ENCODE results near the gene STRADB. TPM values are rescaled to one million over a fixed set of nuclear protein-coding genes. Genes with fewer than 3 reads are reported as not detected.

STRADB gene
- total and polyA plus RNA-seq, 7 donors, result 14.7 to 142 (median 23.0) TPM

- DNase-seq, result no peak
- H3K9me3 ChIP-seq, result no peaks in the 10 kb centered on the region
- TF ChIP-seq CTCF (IDR thresholded peaks at IDR 0.05) (no peak), EP300 (IDR thresholded peaks at IDR 0.05) (no peak), POLR2AphosphoS5 (IDR thresholded peaks at IDR 0.05) (no peak), POLR2A (IDR thresholded peaks at IDR 0.05) (no peak)
- no peak overlapping the region for H3K27ac ChIP-seq
- no peaks in the 10 kb centered on the region for H3K36me3 ChIP-seq
- WGBS, 2 donors, result 73 to 86% methylated on average over 7 of the region's 7 CpGs
- H3K4me3 ChIP-seq, result no peak overlapping the region
- intact Hi-C loops (cut with DNase I), result no loop called here
- H3K27me3 ChIP-seq, result no peaks in the 10 kb centered on the region
- peaks cover 0 to 9% (median 5%) of the 10 kb centered on the region in 4 donors for H3K4me1 ChIP-seq
Measured at GRCh38 chr2:201441409-201441808, 10.1 kb upstream of the STRADB start.

GRCh38 chr2:201444746-201445465, 6.6 kb upstream of the STRADB start:
- no peaks in the 10 kb centered on the region for H3K27me3 ChIP-seq
- 68 to 77% methylated on average over 3 of the region's 3 CpGs for WGBS, 2 donors
- no peaks in the 10 kb centered on the region for H3K36me3 ChIP-seq
- H3K27ac ChIP-seq, result no peak overlapping the region
- H3K4me1 ChIP-seq, result peaks cover 0 to 21% (median 17%) of the 10 kb centered on the region in 4 donors
- H3K9me3 ChIP-seq, result no peaks in the 10 kb centered on the region
- intact Hi-C loops (cut with DNase I), result no loop called here
- no peak for DNase-seq
- H3K4me3 ChIP-seq, result no peak overlapping the region
- TF ChIP-seq POLR2A (IDR thresholded peaks at IDR 0.05), result no peak
- peak in 1 of 4 donors; percentile 24 for TF ChIP-seq POLR2AphosphoS5 (IDR thresholded peaks at IDR 0.05)

- H3K27ac ChIP-seq, result no peak overlapping the region
- no peaks in the 10 kb centered on the region for H3K9me3 ChIP-seq
- H3K36me3 ChIP-seq, result no peaks in the 10 kb centered on the region
- H3K4me1 ChIP-seq, result peaks cover 0 to 34% (median 23%) of the 10 kb centered on the region in 4 donors
- no peaks in the 10 kb centered on the region for H3K27me3 ChIP-seq
- intact Hi-C loops (cut with DNase I), result loop anchor here (2.0 kb wide), 1 partner anchor 188 kb away; no protein-coding TSS in a partner anchor
- no peak for TF ChIP-seq CTCF (IDR thresholded peaks at IDR 0.05)
- TF ChIP-seq POLR2A (IDR thresholded peaks at IDR 0.05), result no peak
- TF ChIP-seq POLR2AphosphoS5 (IDR thresholded peaks at IDR 0.05), result no peak
- TF ChIP-seq EP300 (IDR thresholded peaks at IDR 0.05), result no peak
- DNase-seq, result no peak
- H3K4me3 ChIP-seq, result no peak overlapping the region
- 86 to 87% methylated on average over 1 of the region's 1 CpG for WGBS, 2 donors
Measured at GRCh38 chr2:201447086-201447485, 4.5 kb upstream of the STRADB start.

- Histone ChIP-seq H3K4me1 (peaks cover 0 to 40% (median 29%) of the 10 kb centered on the region in 4 donors), H3K36me3 (no peaks in the 10 kb centered on the region), H3K9me3 (no peaks in the 10 kb centered on the region), H3K4me3 (no peak overlapping the region), H3K27me3 (no peaks in the 10 kb centered on the region), H3K27ac (no peak overlapping the region)
- TF ChIP-seq POLR2AphosphoS5 (IDR thresholded peaks at IDR 0.05) (no peak), EP300 (IDR thresholded peaks at IDR 0.05) (no peak), POLR2A (IDR thresholded peaks at IDR 0.05) (no peak), CTCF (IDR thresholded peaks at IDR 0.05) (no peak)
- intact Hi-C loops (cut with DNase I), result no loop called here
- no peak for DNase-seq
- 21 to 60% methylated on average over 1 of the region's 1 CpG for WGBS, 2 donors
Measured at GRCh38 chr2:201448061-201448460, 3.5 kb upstream of the STRADB start.

- intact Hi-C loops (cut with DNase I), result no loop called here
- Histone ChIP-seq H3K4me3 (no peak overlapping the region), H3K36me3 (no peaks in the 10 kb centered on the region), H3K27ac (no peak overlapping the region), H3K27me3 (no peaks in the 10 kb centered on the region), H3K4me1 (peaks cover 0 to 40% (median 34%) of the 10 kb centered on the region in 4 donors), H3K9me3 (no peaks in the 10 kb centered on the region)
- DNase-seq, result no peak
- WGBS, 2 donors, result 17 to 47% methylated on average over 4 of the region's 4 CpGs
- TF ChIP-seq POLR2A (IDR thresholded peaks at IDR 0.05), result no peak
- no peak for TF ChIP-seq CTCF (IDR thresholded peaks at IDR 0.05)
- TF ChIP-seq EP300 (IDR thresholded peaks at IDR 0.05), result no peak
- TF ChIP-seq POLR2AphosphoS5 (IDR thresholded peaks at IDR 0.05), result no peak
Measured at GRCh38 chr2:201448701-201449100, 2.8 kb upstream of the STRADB start.

Measured in sigmoid colon (tissue), 7 donors.